Central memory CD8-positive, alpha-beta T cell (primary cell): ENCODE data around the gene YJEFN3.

Experiments
- ATAC-seq: fragments of 150-1000 bp; cut with Tn5 transposase; replicated peaks from 2 replicates; pipeline ENCODE4 v1.10.0; 2022; ENCODE audit warnings: mild to moderate bottlenecking, moderate FRiP score, moderate number of reproducible peaks; ENCODE audit not compliant: poor library complexity, severe bottlenecking; ENCODE audit errors: extremely low read depth
- DNase-seq, 2 donors: peaks; one replicate each; pipeline ENCODE4 v3.0.0; 2021; ENCODE audit warnings: low spot score in 2 of 2
- H3K27ac Mint-ChIP-seq: one replicate; pipeline ENCODE4 v1.8.0; 2022; ENCODE audit warnings: low read depth, mild to moderate bottlenecking, moderate library complexity, mixed read lengths
- H3K27me3 Mint-ChIP-seq: one replicate; pipeline ENCODE4 v1.8.0; 2022; ENCODE audit warnings: mixed read lengths
- H3K36me3 Mint-ChIP-seq: one replicate; pipeline ENCODE4 v1.8.0; 2022; ENCODE audit warnings: mild to moderate bottlenecking, moderate library complexity, mixed read lengths; ENCODE audit not compliant: insufficient read depth
- H3K4me1 Mint-ChIP-seq: one replicate; pipeline ENCODE4 v1.8.0; 2022; ENCODE audit warnings: mixed read lengths
- H3K4me3 Mint-ChIP-seq: one replicate; pipeline ENCODE4 v1.8.0; 2022; ENCODE audit warnings: mild to moderate bottlenecking, moderate library complexity, mixed read lengths
- H3K9me3 Mint-ChIP-seq: one replicate; pipeline ENCODE4 v1.8.0; 2022; ENCODE audit warnings: mixed read lengths

The YJEFN3 gene

GRCh38 chr19:19502808-19503602, 25.7 kb upstream of the YJEFN3 start:
- no peaks in the 10 kb centered on the region for H3K4me1 Mint-ChIP-seq
- H3K4me3 Mint-ChIP-seq = no peak overlapping the region
- no peaks in the 10 kb centered on the region for H3K27me3 Mint-ChIP-seq
- peak overlapping the region; percentile 56 for H3K27ac Mint-ChIP-seq
- DNase-seq (no peak), ATAC-seq (no peak)
- H3K36me3 Mint-ChIP-seq = peaks cover 50% of the 10 kb centered on the region
- H3K9me3 Mint-ChIP-seq = no peaks in the 10 kb centered on the region

- no peaks in the 10 kb centered on the region for H3K9me3 Mint-ChIP-seq
- H3K36me3 Mint-ChIP-seq = peaks cover 45% of the 10 kb centered on the region
- H3K4me3 Mint-ChIP-seq = no peak overlapping the region
Measured at GRCh38 chr19:19504754-19505668, 23.7 kb upstream of the YJEFN3 start.

GRCh38 chr19:19505669-19506326, 22.9 kb upstream of the YJEFN3 start:
- Mint-ChIP-seq H3K27ac (no peak overlapping the region), H3K36me3 (peaks cover 43% of the 10 kb centered on the region)

More at GRCh38 chr19:19504754-19505668, 23.7 kb upstream of the YJEFN3 start:
- DNase-seq (no peak), ATAC-seq (no peak)
- H3K27me3 Mint-ChIP-seq = no peaks in the 10 kb centered on the region
- H3K27ac Mint-ChIP-seq = no peak overlapping the region
- no peaks in the 10 kb centered on the region for H3K4me1 Mint-ChIP-seq

GRCh38 chr19:19506592-19506991, 22.1 kb upstream of the YJEFN3 start:
- Mint-ChIP-seq H3K4me3 (no peak overlapping the region), H3K4me1 (no peaks in the 10 kb centered on the region), H3K27me3 (no peaks in the 10 kb centered on the region), H3K27ac (no peak overlapping the region), H3K36me3 (peaks cover 37% of the 10 kb centered on the region), H3K9me3 (no peaks in the 10 kb centered on the region)
- ATAC-seq = no peak
- no peak for DNase-seq

More at GRCh38 chr19:19505669-19506326, 22.9 kb upstream of the YJEFN3 start:
- Mint-ChIP-seq H3K4me3 (no peak overlapping the region), H3K9me3 (no peaks in the 10 kb centered on the region), H3K27me3 (no peaks in the 10 kb centered on the region), H3K4me1 (no peaks in the 10 kb centered on the region)
- DNase-seq (no peak), ATAC-seq (no peak)

- no peaks in the 10 kb centered on the region for H3K9me3 Mint-ChIP-seq
- H3K27me3 Mint-ChIP-seq = no peaks in the 10 kb centered on the region
- H3K4me1 Mint-ChIP-seq = no peaks in the 10 kb centered on the region
- no peak overlapping the region for H3K27ac Mint-ChIP-seq
- DNase-seq (no peak), ATAC-seq (no peak)
- H3K4me3 Mint-ChIP-seq = no peak overlapping the region
- H3K36me3 Mint-ChIP-seq = peaks cover 29% of the 10 kb centered on the region
Measured at GRCh38 chr19:19507354-19507753, 21.4 kb upstream of the YJEFN3 start.

GRCh38 chr19:19508217-19508616, 20.5 kb upstream of the YJEFN3 start:
- Mint-ChIP-seq H3K27ac (no peak overlapping the region), H3K4me1 (no peaks in the 10 kb centered on the region), H3K36me3 (peaks cover 24% of the 10 kb centered on the region), H3K4me3 (no peak overlapping the region), H3K27me3 (no peaks in the 10 kb centered on the region), H3K9me3 (no peaks in the 10 kb centered on the region)
- ATAC-seq = no peak
- DNase-seq = no peak

- Mint-ChIP-seq H3K4me3 (no peak overlapping the region), H3K4me1 (no peaks in the 10 kb centered on the region), H3K27ac (no peak overlapping the region), H3K9me3 (no peaks in the 10 kb centered on the region), H3K36me3 (peaks cover 18% of the 10 kb centered on the region), H3K27me3 (no peaks in the 10 kb centered on the region)
- ATAC-seq (no peak), DNase-seq (no peak)
Measured at GRCh38 chr19:19510432-19510831, 18.3 kb upstream of the YJEFN3 start.

GRCh38 chr19:19513682-19514081, 15.0 kb upstream of the YJEFN3 start:
- Mint-ChIP-seq H3K4me1 (peaks cover 8% of the 10 kb centered on the region), H3K27me3 (no peaks in the 10 kb centered on the region), H3K9me3 (no peaks in the 10 kb centered on the region), H3K4me3 (peak overlapping the region; percentile 45), H3K36me3 (peaks cover 20% of the 10 kb centered on the region), H3K27ac (no peak overlapping the region)
- DNase-seq = no peak
- no peak for ATAC-seq

GRCh38 chr19:19514215-19514657, 14.5 kb upstream of the YJEFN3 start:
- Mint-ChIP-seq H3K9me3 (no peaks in the 10 kb centered on the region), H3K27ac (peak overlapping the region; percentile 44), H3K4me1 (peaks cover 11% of the 10 kb centered on the region), H3K4me3 (peak overlapping the region; percentile 45), H3K36me3 (peaks cover 21% of the 10 kb centered on the region), H3K27me3 (no peaks in the 10 kb centered on the region)
- DNase-seq (no peak), ATAC-seq (no peak)

GRCh38 chr19:19514881-19515641, 13.7 kb upstream of the YJEFN3 start, which contains the start of gene TSSK6:
Gene TSSK6, minus strand, starts transcription at chr19:19515548. Its CDS starts 121 bp downstream, at chr19:19515427.
- DNase-seq = no peak
- H3K9me3 Mint-ChIP-seq = no peaks in the 10 kb centered on the region
- peaks cover 18% of the 10 kb centered on the region for H3K4me1 Mint-ChIP-seq
- H3K4me3 Mint-ChIP-seq = peak within 1 kb of the TSS; percentile 92
- H3K27me3 Mint-ChIP-seq = no peaks in the 10 kb centered on the region
- peak within 1 kb of the TSS; percentile 95 for H3K27ac Mint-ChIP-seq
- H3K36me3 Mint-ChIP-seq = peaks cover 23% of the 10 kb centered on the region
- ATAC-seq = no peak

GRCh38 chr19:19515642-19516519, 12.8 kb upstream of the YJEFN3 start, which contains the start of gene NDUFA13:
Gene NDUFA13, plus strand, starts transcription at chr19:19516225. Its CDS starts 14 bp downstream, at chr19:19516239.
- Mint-ChIP-seq H3K27me3 (no peaks in the 10 kb centered on the region), H3K27ac (peak within 1 kb of the TSS; percentile 95), H3K9me3 (no peaks in the 10 kb centered on the region), H3K4me3 (peak within 1 kb of the TSS; percentile 92), H3K4me1 (peaks cover 26% of the 10 kb centered on the region), H3K36me3 (peaks cover 25% of the 10 kb centered on the region)
- DNase-seq = peak; percentile 93 to 98
- peak; percentile 91 for ATAC-seq
